IPS-15b (cell line): ENCODE results near the gene SLC25A26.

Experiments used
- H3K27me3 ChIP-seq: one replicate; pipeline ENCODE4 v1.6.1; 2013; ENCODE audit warnings: low read length; ENCODE audit not compliant: control insufficient read depth, insufficient read depth
- H3K36me3 ChIP-seq: one replicate; pipeline ENCODE4 v1.6.1; 2013; ENCODE audit warnings: low read length; ENCODE audit not compliant: control insufficient read depth, insufficient read depth
- H3K4me1 ChIP-seq: one replicate; pipeline ENCODE4 v1.6.1; 2013; ENCODE audit warnings: mild to moderate bottlenecking, low read length; ENCODE audit not compliant: control insufficient read depth, insufficient read depth
- H3K4me3 ChIP-seq: one replicate; pipeline ENCODE4 v1.5.1; 2013; ENCODE audit warnings: low read depth, low read length
- H3K9ac ChIP-seq: one replicate; pipeline ENCODE4 v1.6.1; 2013; ENCODE audit warnings: low read depth, mild to moderate bottlenecking, low read length
- H3K9me3 ChIP-seq: one replicate; pipeline ENCODE4 v1.6.1; 2013; ENCODE audit warnings: mild to moderate bottlenecking, low read length; ENCODE audit not compliant: control insufficient read depth, insufficient read depth

Gene SLC25A26

GRCh38 chr3:66355997-66356396 is 135.2 kb downstream of the SLC25A26 start:
- no peaks in the 10 kb centered on the region for H3K9me3 ChIP-seq
- no peaks in the 10 kb centered on the region for H3K27me3 ChIP-seq
- no peaks in the 10 kb centered on the region for H3K36me3 ChIP-seq
- H3K4me3 ChIP-seq, result no peak overlapping the region
- H3K9ac ChIP-seq, result no peak overlapping the region
- no peaks in the 10 kb centered on the region for H3K4me1 ChIP-seq

- Histone ChIP-seq H3K36me3 (no peaks in the 10 kb centered on the region), H3K9ac (no peak overlapping the region), H3K27me3 (no peaks in the 10 kb centered on the region), H3K9me3 (no peaks in the 10 kb centered on the region), H3K4me3 (no peak overlapping the region), H3K4me1 (peaks cover 9% of the 10 kb centered on the region)
These were observed 140.6 kb downstream of the SLC25A26 start for GRCh38 chr3:66361356-66361755.

GRCh38 chr3:66362541-66362941 is 141.7 kb downstream of the SLC25A26 start:
- Histone ChIP-seq H3K4me1 (peaks cover 13% of the 10 kb centered on the region), H3K9ac (no peak overlapping the region), H3K27me3 (no peaks in the 10 kb centered on the region), H3K36me3 (no peaks in the 10 kb centered on the region), H3K4me3 (no peak overlapping the region), H3K9me3 (no peaks in the 10 kb centered on the region)

- no peaks in the 10 kb centered on the region for H3K9me3 ChIP-seq
- peaks cover 13% of the 10 kb centered on the region for H3K4me1 ChIP-seq
- no peak overlapping the region for H3K9ac ChIP-seq
- no peaks in the 10 kb centered on the region for H3K27me3 ChIP-seq
- no peaks in the 10 kb centered on the region for H3K36me3 ChIP-seq
- H3K4me3 ChIP-seq, result no peak overlapping the region
These were observed 142.3 kb downstream of the SLC25A26 start for GRCh38 chr3:66363148-66363547.

- H3K4me3 ChIP-seq, result no peak overlapping the region
These were observed 144.3 kb downstream of the SLC25A26 start for GRCh38 chr3:66365080-66365479.

GRCh38 chr3:66366747-66367146 is 145.9 kb downstream of the SLC25A26 start:
- Histone ChIP-seq H3K9me3 (no peaks in the 10 kb centered on the region), H3K36me3 (no peaks in the 10 kb centered on the region), H3K4me3 (no peak overlapping the region), H3K27me3 (no peaks in the 10 kb centered on the region), H3K9ac (no peak overlapping the region), H3K4me1 (peaks cover 13% of the 10 kb centered on the region)

More at GRCh38 chr3:66365080-66365479, 144.3 kb downstream of the SLC25A26 start:
- no peaks in the 10 kb centered on the region for H3K36me3 ChIP-seq
- no peaks in the 10 kb centered on the region for H3K9me3 ChIP-seq
- H3K4me1 ChIP-seq, result peaks cover 13% of the 10 kb centered on the region
- H3K9ac ChIP-seq, result no peak overlapping the region
- no peaks in the 10 kb centered on the region for H3K27me3 ChIP-seq

- Histone ChIP-seq H3K9ac (no peak overlapping the region), H3K27me3 (no peaks in the 10 kb centered on the region), H3K4me3 (no peak overlapping the region), H3K4me1 (peaks cover 13% of the 10 kb centered on the region), H3K36me3 (no peaks in the 10 kb centered on the region), H3K9me3 (no peaks in the 10 kb centered on the region)
These were observed 147.2 kb downstream of the SLC25A26 start for GRCh38 chr3:66367979-66368378.

GRCh38 chr3:66370179-66370578 is 149.4 kb downstream of the SLC25A26 start:
- Histone ChIP-seq H3K4me1 (peaks cover 11% of the 10 kb centered on the region), H3K9ac (no peak overlapping the region), H3K36me3 (no peaks in the 10 kb centered on the region), H3K9me3 (no peaks in the 10 kb centered on the region), H3K4me3 (no peak overlapping the region), H3K27me3 (no peaks in the 10 kb centered on the region)

GRCh38 chr3:66371432-66371831 is 150.6 kb downstream of the SLC25A26 start:
- Histone ChIP-seq H3K27me3 (no peaks in the 10 kb centered on the region), H3K9ac (no peak overlapping the region), H3K4me3 (no peak overlapping the region), H3K9me3 (no peaks in the 10 kb centered on the region), H3K36me3 (no peaks in the 10 kb centered on the region), H3K4me1 (peaks cover 4% of the 10 kb centered on the region)

GRCh38 chr3:66372681-66373350 is 152.0 kb downstream of the SLC25A26 start:
- H3K4me3 ChIP-seq, result no peak overlapping the region
- no peaks in the 10 kb centered on the region for H3K4me1 ChIP-seq
- no peak overlapping the region for H3K9ac ChIP-seq
- peaks cover 4% of the 10 kb centered on the region for H3K36me3 ChIP-seq
- no peaks in the 10 kb centered on the region for H3K27me3 ChIP-seq
- no peaks in the 10 kb centered on the region for H3K9me3 ChIP-seq

- Histone ChIP-seq H3K9me3 (no peaks in the 10 kb centered on the region), H3K27me3 (no peaks in the 10 kb centered on the region), H3K4me3 (no peak overlapping the region), H3K36me3 (peaks cover 25% of the 10 kb centered on the region), H3K9ac (no peak overlapping the region), H3K4me1 (no peaks in the 10 kb centered on the region)
These were observed 155.8 kb downstream of the SLC25A26 start for GRCh38 chr3:66376568-66376967.

GRCh38 chr3:66377800-66378199 is 157.0 kb downstream of the SLC25A26 start:
- Histone ChIP-seq H3K9me3 (no peaks in the 10 kb centered on the region), H3K27me3 (no peaks in the 10 kb centered on the region), H3K9ac (no peak overlapping the region), H3K36me3 (peaks cover 37% of the 10 kb centered on the region), H3K4me1 (no peaks in the 10 kb centered on the region), H3K4me3 (no peak overlapping the region)
